ENCODE data around the gene TECPR2.

Gene TECPR2

GRCh38 chr14:102507857-102508312 lies 145.1 kb downstream of the TECPR2 start:
- DNase-seq (ENCODE audit: low read depth, low spot score): no peak
- in situ Hi-C loops (cut with HindIII; ENCODE audit: low sequenced_read_pairs): no loop called here
- peak; percentile 6 for TF ChIP-seq CTCF (IDR thresholded peaks at IDR 0.05; ENCODE audit: low read depth, low read length)
- H3K4me3 ChIP-seq (ENCODE audit: low read depth, low read length): no peak overlapping the region

GRCh38 chr14:102508410-102508773 lies 145.7 kb downstream of the TECPR2 start:
- DNase-seq (ENCODE audit: low read depth, low spot score): no peak
- no peak for TF ChIP-seq CTCF (IDR thresholded peaks at IDR 0.05; ENCODE audit: low read depth, low read length)
- in situ Hi-C loops (cut with HindIII; ENCODE audit: low sequenced_read_pairs): no loop called here
- H3K4me3 ChIP-seq (ENCODE audit: low read depth, low read length): peak overlapping the region; percentile 55

- TF ChIP-seq CTCF (IDR thresholded peaks at IDR 0.05; ENCODE audit: low read depth, low read length): no peak
- in situ Hi-C loops (cut with HindIII; ENCODE audit: low sequenced_read_pairs): no loop called here
- H3K4me3 ChIP-seq (ENCODE audit: low read depth, low read length): peak overlapping the region; percentile 55
- peak; percentile 22 for DNase-seq (ENCODE audit: low read depth, low spot score)
Observed at GRCh38 chr14:102508774-102509745, 146.3 kb downstream of the TECPR2 start.

GRCh38 chr14:102509746-102510615 lies 147.2 kb downstream of the TECPR2 start, which contains the start of gene ANKRD9:
ANKRD9 (minus strand) TSS chr14:102509776; CDS start chr14:102507889, 1,887 bp downstream.
- DNase-seq (ENCODE audit: low read depth, low spot score): peak; percentile 93
- H3K4me3 ChIP-seq (ENCODE audit: low read depth, low read length): peak within 1 kb of the TSS; percentile 55
- TF ChIP-seq CTCF (IDR thresholded peaks at IDR 0.05; ENCODE audit: low read depth, low read length): no peak
- in situ Hi-C loops (cut with HindIII; ENCODE audit: low sequenced_read_pairs): no loop called here

GRCh38 chr14:102510616-102511520 lies 148.1 kb downstream of the TECPR2 start:
- in situ Hi-C loops (cut with HindIII; ENCODE audit: low sequenced_read_pairs): no loop called here
- DNase-seq (ENCODE audit: low read depth, low spot score): no peak
- no peak for TF ChIP-seq CTCF (IDR thresholded peaks at IDR 0.05; ENCODE audit: low read depth, low read length)
- no peak overlapping the region for H3K4me3 ChIP-seq (ENCODE audit: low read depth, low read length)

Data from astrocyte of the spinal cord (primary cell).